ENCODE measurements around the gene DNAAF1.
"Not testable (repeated sequence)": the region's sequence is repeated elsewhere in the genome, so short reads cannot be mapped to it uniquely, and the experiment has no call there.

The DNAAF1 gene

DNA sequence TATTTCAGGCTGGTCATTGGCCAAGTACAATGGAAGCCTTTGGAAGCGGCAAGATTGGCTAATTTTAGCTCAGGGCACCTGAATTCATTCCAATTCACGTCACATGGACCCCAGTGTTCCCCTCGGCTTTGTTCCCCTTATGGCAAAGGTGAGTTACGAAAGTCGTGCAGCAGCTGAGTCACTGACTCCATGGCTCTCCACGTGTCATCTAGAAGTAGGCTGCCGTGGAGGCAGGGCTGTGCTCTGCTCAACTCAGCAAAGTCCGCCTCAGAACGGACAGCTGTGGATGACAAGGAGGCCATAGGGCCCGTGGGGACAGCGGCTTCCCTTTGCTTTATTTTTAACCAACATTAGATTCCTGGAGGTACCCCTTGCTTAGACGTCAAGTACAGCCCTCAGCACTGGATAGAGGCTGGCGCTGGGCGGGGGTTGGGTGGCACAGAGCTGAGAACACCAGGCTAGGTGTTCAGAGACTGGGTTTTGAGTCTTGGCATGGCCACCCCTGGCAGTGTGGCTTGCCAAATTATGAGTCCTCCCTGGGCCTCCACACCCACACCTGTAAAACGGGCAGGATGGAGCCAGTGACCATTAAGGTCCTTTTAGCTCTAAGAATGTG is 69.5 kb downstream of the DNAAF1 start:
- DNase-seq, result no peak

DNA sequence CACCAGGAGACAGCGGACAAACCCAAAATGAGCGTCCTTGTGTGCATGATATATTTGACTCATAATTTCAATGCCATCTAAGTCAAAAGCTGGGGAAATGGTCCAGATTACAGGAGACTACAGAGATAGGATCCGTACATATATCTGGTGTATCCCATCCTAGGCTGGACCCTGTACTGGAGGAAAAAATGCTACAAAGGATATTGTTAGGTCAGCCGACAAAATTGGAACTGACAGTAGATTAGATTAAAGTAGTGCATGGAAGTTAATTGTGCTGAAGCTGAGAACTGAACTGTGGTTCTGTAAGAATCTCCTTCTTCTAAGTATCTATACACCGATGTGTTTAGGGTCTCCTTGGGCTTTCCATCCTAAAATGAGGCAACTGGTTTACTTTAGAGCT is 70.4 kb downstream of the DNAAF1 start:
- no peak for DNase-seq

DNA sequence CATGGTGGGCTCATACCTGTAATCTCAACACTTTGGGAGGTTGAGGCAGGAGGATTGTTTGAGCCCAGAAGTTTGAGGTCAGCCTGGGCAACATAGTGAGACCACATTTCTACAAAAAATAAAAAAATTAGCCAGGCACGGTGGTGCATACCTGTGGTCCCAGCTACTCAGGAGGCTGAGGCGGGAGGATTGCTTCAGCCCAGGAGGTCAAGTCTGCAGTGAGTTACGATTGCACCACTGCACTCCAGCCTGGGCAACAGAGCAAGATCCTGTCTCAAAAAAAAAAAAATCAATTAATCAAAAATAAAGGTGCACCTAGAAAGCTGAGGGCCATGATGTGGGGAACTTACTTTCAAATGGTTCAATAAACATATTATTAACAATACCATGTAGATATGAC is 71.0 kb downstream of the DNAAF1 start:
- not testable (repeated sequence) for DNase-seq

DNA sequence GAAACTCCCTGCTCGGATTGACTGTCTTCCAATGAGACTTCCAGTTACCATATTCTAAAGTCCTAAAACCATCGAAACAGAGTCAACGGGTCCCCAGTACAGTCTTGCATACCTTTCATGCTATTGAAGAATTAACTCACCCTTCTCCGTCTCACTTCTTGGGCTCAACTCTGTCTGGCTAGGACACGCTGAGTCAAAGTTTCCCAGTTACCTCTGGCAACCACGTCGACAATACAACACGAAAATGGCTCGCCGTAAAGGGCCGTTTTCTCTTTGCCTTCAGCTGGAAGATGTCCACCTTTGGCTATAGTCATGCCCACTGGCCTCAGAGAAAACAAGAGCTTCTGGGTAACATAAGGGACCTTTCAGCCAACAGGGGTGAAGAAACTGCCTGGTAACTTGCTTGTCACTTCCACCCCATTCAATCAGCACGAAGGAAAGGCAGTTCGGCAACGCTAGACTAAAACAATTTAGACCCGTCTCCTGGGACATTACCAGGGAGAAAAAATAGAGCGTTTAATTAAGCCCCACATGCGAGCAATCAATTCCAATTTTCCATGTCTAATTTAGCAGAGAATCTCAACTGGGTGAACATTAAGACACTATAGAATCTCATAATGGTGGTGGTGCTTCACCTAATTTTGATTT is 73.2 kb downstream of the DNAAF1 start:
- DNase-seq, result no peak

DNA sequence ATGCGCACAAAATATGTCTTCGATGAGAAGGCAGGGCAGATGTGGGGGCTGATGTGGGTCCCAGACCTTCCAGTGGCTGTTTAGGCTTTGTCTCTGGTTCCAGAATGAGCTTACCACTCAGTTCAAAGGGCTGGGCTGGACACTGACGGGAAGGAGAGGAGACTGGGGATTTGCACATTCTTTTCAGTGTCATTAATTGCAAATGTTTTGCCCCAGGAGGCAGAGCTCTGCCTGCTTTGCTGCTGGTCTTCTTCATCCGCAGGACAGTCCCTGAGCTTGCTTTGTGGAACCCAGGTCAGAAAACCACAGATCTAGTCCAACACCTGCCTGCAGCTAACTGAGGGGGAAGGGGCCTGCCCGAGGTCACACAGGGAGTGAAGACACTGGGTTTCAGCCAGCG is 73.8 kb downstream of the DNAAF1 start:
- no peak for DNase-seq

DNA sequence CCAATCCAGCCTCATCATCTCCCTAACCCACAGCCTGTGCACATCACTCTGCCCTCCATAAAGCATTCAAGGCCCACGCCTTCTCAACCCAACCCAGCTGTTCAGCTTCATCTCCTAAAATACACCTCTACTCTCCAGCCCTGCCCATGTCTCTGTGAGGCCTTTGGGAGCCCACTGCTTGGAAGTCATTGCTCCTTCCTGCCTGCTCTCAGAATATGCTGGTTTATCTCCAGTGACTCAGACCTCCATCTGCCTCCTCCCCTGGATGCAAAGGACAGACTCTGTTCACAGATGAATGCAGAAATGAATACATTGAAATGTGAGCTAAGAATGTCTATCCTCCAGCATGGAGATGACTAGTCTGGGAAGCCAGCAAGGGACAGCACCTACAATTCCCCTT is 75.7 kb downstream of the DNAAF1 start:
- no peak for DNase-seq

DNA sequence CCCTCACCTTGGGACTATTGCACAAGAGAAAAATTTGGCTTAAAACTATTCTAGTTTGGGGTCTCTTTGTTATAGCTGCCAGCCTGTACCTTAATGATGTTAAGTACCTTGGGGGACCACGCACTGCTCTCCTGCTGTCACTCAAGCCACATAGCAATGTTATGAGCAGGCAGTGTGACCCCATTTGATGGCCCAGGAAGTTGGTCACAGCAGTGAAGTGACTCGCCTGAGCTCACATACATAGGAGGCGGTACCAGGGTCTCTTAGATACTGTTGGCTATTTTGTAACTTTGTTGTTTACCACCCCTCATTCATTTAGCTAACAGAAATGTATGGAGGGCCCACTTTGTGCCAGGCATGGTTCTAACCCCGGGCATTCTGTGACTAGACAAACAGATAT is 78.3 kb downstream of the DNAAF1 start:
- DNase-seq, result no peak

DNA sequence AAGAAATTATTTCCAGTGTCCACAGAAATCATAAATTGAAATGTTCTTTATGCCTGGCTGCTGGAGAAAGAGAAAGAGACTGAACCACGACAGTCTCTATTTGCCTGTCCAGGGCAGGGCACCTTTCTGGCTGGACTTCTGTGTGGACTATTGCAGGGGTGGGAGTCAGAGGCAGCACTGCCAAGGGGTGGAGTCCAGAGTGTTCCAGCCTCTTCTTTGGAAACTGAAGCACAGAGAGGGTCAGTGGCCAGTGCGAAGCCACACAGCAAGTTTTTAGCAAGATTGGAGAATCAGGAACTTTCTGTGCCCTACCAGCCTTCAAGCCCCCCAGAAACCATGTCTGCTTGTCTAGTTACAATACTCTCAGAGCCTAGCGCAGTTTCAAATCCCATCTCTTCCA is 79.4 kb downstream of the DNAAF1 start:
- no peak for DNase-seq

DNA sequence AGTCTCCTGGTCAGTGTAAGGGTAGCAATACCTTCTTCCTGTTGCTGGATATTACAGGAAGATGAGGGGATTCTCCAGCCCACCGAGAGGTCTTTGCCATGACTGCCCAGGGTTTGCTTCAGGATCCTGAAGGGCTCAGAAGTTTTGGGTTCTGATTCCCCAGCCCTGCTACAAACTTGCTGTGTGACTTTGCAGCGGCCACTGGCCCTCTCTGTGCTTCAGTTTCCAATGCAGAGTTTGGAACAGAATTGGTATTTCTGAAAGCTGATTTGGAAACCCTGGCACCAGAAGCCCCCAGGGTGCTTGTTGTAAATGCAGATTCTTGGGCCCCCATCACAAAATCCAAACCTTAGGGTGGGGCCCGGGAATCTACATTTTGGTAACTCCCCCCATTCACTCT is 80.0 kb downstream of the DNAAF1 start:
- no peak for DNase-seq

DNA sequence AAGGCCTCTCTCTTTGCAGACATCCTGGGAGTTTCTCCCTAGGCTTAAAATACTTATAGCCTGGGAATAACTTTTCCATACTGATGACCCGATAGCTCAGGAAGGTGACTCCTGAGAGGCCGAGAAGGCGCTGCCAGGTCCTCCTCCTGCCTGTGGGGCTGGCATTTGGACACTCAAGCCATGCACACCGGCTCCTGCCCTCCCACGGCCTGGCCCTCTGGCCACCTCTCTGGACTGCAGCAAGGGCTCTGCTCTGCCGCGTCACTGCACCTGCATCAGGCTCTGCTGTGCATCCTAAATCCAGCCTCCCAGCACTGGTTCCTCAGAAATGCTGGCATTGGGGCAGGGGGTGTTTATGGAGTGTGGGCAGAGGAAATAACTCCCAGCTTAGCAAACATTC is 80.5 kb downstream of the DNAAF1 start:
- no peak for DNase-seq

DNA sequence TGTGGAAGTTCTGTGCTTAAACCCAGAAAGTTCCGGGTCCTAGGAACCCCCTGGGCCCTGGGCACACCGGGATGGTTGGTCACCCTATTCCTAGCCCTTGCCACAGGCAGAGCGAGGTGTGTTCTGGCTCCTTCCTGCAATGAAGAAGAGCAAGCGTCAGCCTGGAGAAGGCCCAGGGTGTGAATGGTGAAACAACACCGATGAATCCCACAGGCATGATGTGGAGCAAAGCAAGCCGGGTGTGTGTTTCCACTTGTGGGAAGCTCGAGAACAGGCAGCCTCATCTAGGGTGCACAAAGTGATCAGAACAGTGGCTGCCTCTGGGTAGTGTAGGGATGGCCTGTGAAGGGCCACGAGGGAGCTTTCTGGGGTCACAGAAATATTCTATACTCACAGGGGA is 80.9 kb downstream of the DNAAF1 start:
- DNase-seq, result no peak
